HepG2 (cell line): ENCODE results near the gene MOV10L1. TPM values are rescaled to one million over a fixed set of nuclear protein-coding genes. Genes with fewer than 3 reads are reported as not detected.

Experiments
- ATAC-seq: fragments of 200-7000 bp; cut with Tn5 transposase; 3 replicates; pipeline ENCODE4 v1.9.1; 2020; ENCODE audit warnings: mild to moderate bottlenecking, moderate library complexity
- BruUV-seq: library from RNA; stranded (reverse); fragments of 400-500 nt; replicated peaks from 2 replicates; lab custom pipeline; 2021; lab: Mats Ljungman, UMichigan
- CTCF ChIA-PET: fragments of 300-600 bp; formaldehyde crosslinking; extraction: SDS; loops from one replicate; lab custom pipeline; 2021; ENCODE audit warnings: low total read pairs, inconsistent platforms, low intra/inter-chr PET ratio; lab: Yijun Ruan, JAX
- POLR2A ChIA-PET: fragments of 350-600 bp; sonication (Branson Sonifier 250); formaldehyde crosslinking; loops from one replicate; lab custom pipeline; 2020; ENCODE audit warnings: antibody characterized with exemption, inconsistent platforms; lab: Yijun Ruan, JAX
- DNase-seq: peaks from one replicate; pipeline ENCODE4 v3.0.0-alpha.2; 2015; ENCODE audit warnings: low spot score
- FAIRE-seq: peaks from 3 replicates; lab custom pipeline; 2011; peaks lifted over from hg19 to GRCh38; lab: Jason Lieb, UNC
- H2AFZ ChIP-seq: one replicate; pipeline ENCODE4 v1.6.1; 2011; ENCODE audit warnings: low read length, inconsistent platforms
- H3K27ac ChIP-seq: fragments of 300-600 bp; 3 replicates; pipeline ENCODE4 v1.8.0; 2011; ENCODE audit warnings: mixed run types, mild to moderate bottlenecking, mixed read lengths, low read length, inconsistent platforms; ENCODE audit not compliant: insufficient read depth; ENCODE audit errors: extremely low read length
- H3K27me3 ChIP-seq, 2 experiments: fragments of 200-600 bp in 1 of 2; 2 replicates in 1 of 2; 3 replicates in 1 of 2; pipeline versions ENCODE4 v1.6.0 to v1.8.0; 2011; ENCODE audit warnings: low read length in 2 of 2, mild to moderate bottlenecking in 2 of 2, moderate library complexity in 2 of 2, inconsistent platforms in 1 of 2; ENCODE audit not compliant: insufficient read depth in 2 of 2, control insufficient read depth in 1 of 2
- H3K36me3 ChIP-seq, 2 experiments: fragments of 200-600 bp in 1 of 2; replicated peaks in 1 of 2; 2 replicates in 1 of 2; 3 replicates in 1 of 2; pipeline versions ENCODE4 v1.5.1 to v1.8.0; 2011; ENCODE audit warnings: low read length in 2 of 2, inconsistent platforms in 1 of 2; ENCODE audit not compliant: insufficient read depth in 2 of 2, control insufficient read depth in 1 of 2
- H3K4me1 ChIP-seq: 2 replicates; pipeline ENCODE4 v1.5.1; 2012; ENCODE audit warnings: low read length, inconsistent platforms; ENCODE audit not compliant: insufficient read depth
- H3K4me2 ChIP-seq: 2 replicates; pipeline ENCODE4 v1.6.0; 2011; ENCODE audit warnings: low read depth, low read length, inconsistent platforms
- H3K4me3 ChIP-seq, 3 experiments: fragments of 200-600 bp in 1 of 3; sonication (generic), shearing (Covaris generic) in 1 of 3; replicated peaks in 1 of 3; 2 replicates each; pipeline ENCODE4 v1.5.1; 2011 to 2016; ENCODE audit warnings: low read length in 3 of 3, inconsistent platforms in 2 of 3, low read depth in 2 of 3, mild to moderate bottlenecking in 2 of 3, control low read depth in 1 of 3, mixed read lengths in 1 of 3; ENCODE audit not compliant: insufficient read depth in 1 of 3
- H3K79me2 ChIP-seq: one replicate; pipeline ENCODE4 v1.6.1; 2011; ENCODE audit warnings: low read length, inconsistent platforms; ENCODE audit not compliant: insufficient read depth
- H3K9ac ChIP-seq: 2 replicates; pipeline ENCODE4 v1.6.0; 2011; ENCODE audit warnings: mild to moderate bottlenecking, low read depth, low read length, inconsistent platforms; ENCODE audit not compliant: insufficient read depth
- H3K9me3 ChIP-seq: 2 replicates; pipeline ENCODE4 v1.5.1; 2012; ENCODE audit warnings: mild to moderate bottlenecking, low read length
- H4K20me1 ChIP-seq: 2 replicates; pipeline ENCODE4 v1.6.0; 2011; ENCODE audit warnings: inconsistent platforms, mild to moderate bottlenecking, low read length, moderate library complexity; ENCODE audit not compliant: insufficient read depth
- ELF3 ChIP-seq: IDR thresholded peaks from 2 replicates; pipeline ENCODE4 v1.6.1; 2016; ENCODE audit warnings: missing genetic modification reagents, missing compliant biosample characterization
- KAT7 ChIP-seq: IDR thresholded peaks from 2 replicates; pipeline ENCODE4 v1.6.1; 2018; ENCODE audit warnings: borderline replicate concordance, missing compliant biosample characterization
- NAIF1 ChIP-seq: sonication (generic); formaldehyde crosslinking; IDR thresholded peaks from 2 replicates; pipeline ENCODE4 v1.5.0; 2020; ENCODE audit warnings: mild to moderate bottlenecking, missing genetic modification reagents, borderline replicate concordance
- NFKB2 ChIP-seq: sonication (generic); formaldehyde crosslinking; IDR thresholded peaks from 2 replicates; pipeline ENCODE4 v1.4.0; 2020; ENCODE audit warnings: missing genetic modification reagents, borderline replicate concordance
- PTBP1 ChIP-seq: fragments of 200-400 bp; formaldehyde crosslinking; IDR thresholded peaks from 2 replicates; pipeline ENCODE4 v1.6.1; 2018; ENCODE audit warnings: low read length, low read depth; ENCODE audit not compliant: poor library complexity, severe bottlenecking
- REXO4 ChIP-seq: sonication (generic); formaldehyde crosslinking; IDR thresholded peaks from 2 replicates; pipeline ENCODE4 v1.8.0; 2022; ENCODE audit warnings: missing genetic modification reagents, mild to moderate bottlenecking, borderline replicate concordance
- RNF2 ChIP-seq: fragments of 450-650 bp; conservative IDR thresholded peaks from 2 replicates; pipeline ENCODE4 v1.6.1; 2016; ENCODE audit warnings: low read depth
- ZNF331 ChIP-seq: sonication (generic); formaldehyde crosslinking; IDR thresholded peaks from 2 replicates; pipeline ENCODE4 v1.4.0; 2020; ENCODE audit warnings: missing genetic modification reagents
- ZSCAN21 ChIP-seq: sonication (generic); formaldehyde crosslinking; IDR thresholded peaks from 2 replicates; pipeline ENCODE4 v1.8.0; 2022; ENCODE audit warnings: mild to moderate bottlenecking, missing genetic modification reagents, moderate library complexity, borderline replicate concordance
- WGBS: methylation state at CpG from one replicate; pipeline ENCODE4 v1.1.6; 2017; ENCODE audit warnings: low lambda C conversion rate; 5-methylcytosine and 5-hydroxymethylcytosine counted together
- in situ Hi-C: cut with HindIII; loops from 2 replicates; pipeline ENCODE4 v1.10.0; 2017; ENCODE audit warnings: low pct_unique_long_range_greater_than_20kb; ENCODE audit not compliant: extremely low pct_ligation_motif_present
- intact Hi-C: fragments of 100-400 bp; cut with micrococcal nuclease; formaldehyde crosslinking; loops from one replicate; pipeline ENCODE4 v1.10.0; 2022; ENCODE audit not compliant: unreplicated experiment
- polyA plus RNA-seq, 8 experiments: library from polyadenylated mRNA; depleted of rRNA in 3 of 8; stranded (reverse) in 7 of 8; unstranded in 1 of 8; fragments of >200 nt; fragmentation: Illumina TruSeq in 4 of 8; extraction: Trizol in 4 of 8; gene quantifications; 2 replicates each; pipeline versions ENCODE4 v1.2.1 to v1.2.3, GENCODE V29; 2011 to 2016; ENCODE audit warnings: low read depth in 4 of 8, missing spikeins in 1 of 8, mixed read lengths in 1 of 8; ENCODE audit not compliant: insufficient read depth in 1 of 8
- total RNA-seq, 5 experiments: library from RNA; depleted of rRNA; stranded (reverse); fragments of >200 nt; fragmentation: Illumina TruSeq; extraction: Trizol; gene quantifications; 2 replicates each; pipeline ENCODE4 v1.2.3, GENCODE V29; 2016; ENCODE audit warnings: low read depth in 1 of 5
- TF ChIP-seq, protein P1 (sequence below): sonication (generic); formaldehyde crosslinking; IDR thresholded peaks from 2 replicates; pipeline ENCODE4 v1.4.0; 2020; ENCODE audit warnings: missing genetic modification reagents

Gene MOV10L1
- total and polyA plus RNA-seq, 2 of the 13 experiments (the other 11 are each of a cell fraction or from before 2014, with no cell fraction given): 0.11 to 0.12 TPM

- 31% methylated on average over 10 of the region's 10 CpGs for WGBS
- intact Hi-C loops (no loop called here), in situ Hi-C loops (no loop called here)
- no peak overlapping the region for H3K4me3 ChIP-seq
- POLR2A ChIA-PET: no interaction called here
- no peak overlapping the region for H3K9ac ChIP-seq
- H2AFZ ChIP-seq: no peak overlapping the region
- H3K36me3 ChIP-seq: no peaks in the 10 kb centered on the region
- H3K9me3 ChIP-seq: no peaks in the 10 kb centered on the region
- no peak overlapping the region for H3K27ac ChIP-seq
- no TSS peak for BruUV-seq
- FAIRE-seq: no peak
- H4K20me1 ChIP-seq: no peaks in the 10 kb centered on the region
- H3K79me2 ChIP-seq: no peaks in the 10 kb centered on the region
- TF ChIP-seq, protein P1, sequence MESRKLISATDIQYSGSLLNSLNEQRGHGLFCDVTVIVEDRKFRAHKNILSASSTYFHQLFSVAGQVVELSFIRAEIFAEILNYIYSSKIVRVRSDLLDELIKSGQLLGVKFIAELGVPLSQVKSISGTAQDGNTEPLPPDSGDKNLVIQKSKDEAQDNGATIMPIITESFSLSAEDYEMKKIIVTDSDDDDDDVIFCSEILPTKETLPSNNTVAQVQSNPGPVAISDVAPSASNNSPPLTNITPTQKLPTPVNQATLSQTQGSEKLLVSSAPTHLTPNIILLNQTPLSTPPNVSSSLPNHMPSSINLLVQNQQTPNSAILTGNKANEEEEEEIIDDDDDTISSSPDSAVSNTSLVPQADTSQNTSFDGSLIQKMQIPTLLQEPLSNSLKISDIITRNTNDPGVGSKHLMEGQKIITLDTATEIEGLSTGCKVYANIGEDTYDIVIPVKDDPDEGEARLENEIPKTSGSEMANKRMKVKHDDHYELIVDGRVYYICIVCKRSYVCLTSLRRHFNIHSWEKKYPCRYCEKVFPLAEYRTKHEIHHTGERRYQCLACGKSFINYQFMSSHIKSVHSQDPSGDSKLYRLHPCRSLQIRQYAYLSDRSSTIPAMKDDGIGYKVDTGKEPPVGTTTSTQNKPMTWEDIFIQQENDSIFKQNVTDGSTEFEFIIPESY (CRISPR knock-in tag): 0 out of 2 replicates have a peak, but pooled peaks have one; percentile 7
- no peak for TF ChIP-seq RNF2
- no peak for TF ChIP-seq KAT7 (CRISPR knock-in tag)
- no peak for TF ChIP-seq ZSCAN21
- TF ChIP-seq PTBP1: no peak
- no peak for TF ChIP-seq ELF3 (CRISPR knock-in tag)
- TF ChIP-seq NFKB2: no peak
- TF ChIP-seq REXO4 (CRISPR knock-in tag): no peak
- TF ChIP-seq NAIF1 (CRISPR knock-in tag): no peak
- peak; percentile 93 for TF ChIP-seq ZNF331 (CRISPR knock-in tag)
- CTCF ChIA-PET: no interaction called here
- H3K27me3 ChIP-seq: peaks cover 0 to 2% of the 10 kb centered on the region in 2 experiments; a peak in 2 of 5 replicates
- ATAC-seq: no peak
- no peak for DNase-seq
- H3K4me2 ChIP-seq: no peak overlapping the region
- H3K4me1 ChIP-seq: peaks cover 25% of the 10 kb centered on the region
Measured at GRCh38 chr22:50134481-50134880, 44.7 kb downstream of the MOV10L1 start.
